ENCODE data around the gene GJD4.

DNA sequence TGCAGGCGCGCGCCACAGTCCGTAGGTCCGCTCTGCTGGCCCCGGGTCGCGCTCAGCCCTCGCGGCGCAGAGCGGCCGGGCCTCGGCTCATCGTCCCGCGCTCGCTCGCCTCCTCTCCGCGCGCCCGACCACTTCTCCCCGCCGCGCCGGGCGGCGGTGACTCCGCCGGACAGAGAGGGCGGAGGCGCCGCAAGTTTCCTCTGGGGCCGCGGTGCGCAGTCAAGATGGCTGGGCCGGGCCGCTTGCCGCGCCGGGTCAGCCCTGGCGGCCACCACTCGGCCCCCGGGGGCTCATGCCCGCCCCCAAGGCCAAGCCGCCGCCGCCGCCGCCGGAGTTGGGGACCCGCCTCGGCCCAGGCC, 36.5 kb downstream of the GJD4 start:
- TF ChIP-seq CTCF (IDR thresholded peaks at IDR 0.05; ENCODE audit: low read depth, low read length, missing input control) (no peak), JUND (IDR thresholded peaks at IDR 0.05) (no peak), TAF1 (conservative IDR thresholded peaks at IDR 0.05) (no peak), RAD21 (IDR thresholded peaks at IDR 0.05) (no peak), SP1 (IDR thresholded peaks at IDR 0.05) (no peak), RXRA (IDR thresholded peaks at IDR 0.05) (no peak), GABPA (IDR thresholded peaks at IDR 0.05 in 1 of 2, conservative IDR thresholded peaks at IDR 0.05 in 1 of 2) (no peak), YY1 (IDR thresholded peaks at IDR 0.05) (no peak)
- TF ChIP-seq, protein P1, sequence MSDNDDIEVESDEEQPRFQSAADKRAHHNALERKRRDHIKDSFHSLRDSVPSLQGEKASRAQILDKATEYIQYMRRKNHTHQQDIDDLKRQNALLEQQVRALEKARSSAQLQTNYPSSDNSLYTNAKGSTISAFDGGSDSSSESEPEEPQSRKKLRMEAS (IDR thresholded peaks at IDR 0.05), result no peak
- TF ChIP-seq, protein P2, sequence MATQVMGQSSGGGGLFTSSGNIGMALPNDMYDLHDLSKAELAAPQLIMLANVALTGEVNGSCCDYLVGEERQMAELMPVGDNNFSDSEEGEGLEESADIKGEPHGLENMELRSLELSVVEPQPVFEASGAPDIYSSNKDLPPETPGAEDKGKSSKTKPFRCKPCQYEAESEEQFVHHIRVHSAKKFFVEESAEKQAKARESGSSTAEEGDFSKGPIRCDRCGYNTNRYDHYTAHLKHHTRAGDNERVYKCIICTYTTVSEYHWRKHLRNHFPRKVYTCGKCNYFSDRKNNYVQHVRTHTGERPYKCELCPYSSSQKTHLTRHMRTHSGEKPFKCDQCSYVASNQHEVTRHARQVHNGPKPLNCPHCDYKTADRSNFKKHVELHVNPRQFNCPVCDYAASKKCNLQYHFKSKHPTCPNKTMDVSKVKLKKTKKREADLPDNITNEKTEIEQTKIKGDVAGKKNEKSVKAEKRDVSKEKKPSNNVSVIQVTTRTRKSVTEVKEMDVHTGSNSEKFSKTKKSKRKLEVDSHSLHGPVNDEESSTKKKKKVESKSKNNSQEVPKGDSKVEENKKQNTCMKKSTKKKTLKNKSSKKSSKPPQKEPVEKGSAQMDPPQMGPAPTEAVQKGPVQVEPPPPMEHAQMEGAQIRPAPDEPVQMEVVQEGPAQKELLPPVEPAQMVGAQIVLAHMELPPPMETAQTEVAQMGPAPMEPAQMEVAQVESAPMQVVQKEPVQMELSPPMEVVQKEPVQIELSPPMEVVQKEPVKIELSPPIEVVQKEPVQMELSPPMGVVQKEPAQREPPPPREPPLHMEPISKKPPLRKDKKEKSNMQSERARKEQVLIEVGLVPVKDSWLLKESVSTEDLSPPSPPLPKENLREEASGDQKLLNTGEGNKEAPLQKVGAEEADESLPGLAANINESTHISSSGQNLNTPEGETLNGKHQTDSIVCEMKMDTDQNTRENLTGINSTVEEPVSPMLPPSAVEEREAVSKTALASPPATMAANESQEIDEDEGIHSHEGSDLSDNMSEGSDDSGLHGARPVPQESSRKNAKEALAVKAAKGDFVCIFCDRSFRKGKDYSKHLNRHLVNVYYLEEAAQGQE (IDR thresholded peaks at IDR 0.05), result no peak
- TF ChIP-seq, protein P3, sequence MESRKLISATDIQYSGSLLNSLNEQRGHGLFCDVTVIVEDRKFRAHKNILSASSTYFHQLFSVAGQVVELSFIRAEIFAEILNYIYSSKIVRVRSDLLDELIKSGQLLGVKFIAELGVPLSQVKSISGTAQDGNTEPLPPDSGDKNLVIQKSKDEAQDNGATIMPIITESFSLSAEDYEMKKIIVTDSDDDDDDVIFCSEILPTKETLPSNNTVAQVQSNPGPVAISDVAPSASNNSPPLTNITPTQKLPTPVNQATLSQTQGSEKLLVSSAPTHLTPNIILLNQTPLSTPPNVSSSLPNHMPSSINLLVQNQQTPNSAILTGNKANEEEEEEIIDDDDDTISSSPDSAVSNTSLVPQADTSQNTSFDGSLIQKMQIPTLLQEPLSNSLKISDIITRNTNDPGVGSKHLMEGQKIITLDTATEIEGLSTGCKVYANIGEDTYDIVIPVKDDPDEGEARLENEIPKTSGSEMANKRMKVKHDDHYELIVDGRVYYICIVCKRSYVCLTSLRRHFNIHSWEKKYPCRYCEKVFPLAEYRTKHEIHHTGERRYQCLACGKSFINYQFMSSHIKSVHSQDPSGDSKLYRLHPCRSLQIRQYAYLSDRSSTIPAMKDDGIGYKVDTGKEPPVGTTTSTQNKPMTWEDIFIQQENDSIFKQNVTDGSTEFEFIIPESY (IDR thresholded peaks at IDR 0.05), result no peak
